GM12892 (cell line): ENCODE data around the gene NOSTRIN.

Experiments used
- POLR2A ChIP-seq: IDR thresholded peaks from 2 replicates; pipeline ENCODE4 v1.6.1; 2011; ENCODE audit warnings: low read depth, low read length, control low read depth
- TAF1 ChIP-seq: IDR thresholded peaks from 2 replicates; pipeline ENCODE4 v1.6.1; 2011; ENCODE audit warnings: low read depth, mild to moderate bottlenecking, control low read depth, low read length, borderline replicate concordance

GRCh38 chr2:168874368-168875054 lies 72.1 kb downstream of the NOSTRIN start:
- TF ChIP-seq POLR2A, result no peak
- TF ChIP-seq TAF1, result no peak
